OCI-LY3 (cell line): Measurements from ENCODE around the gene RNF220.
A peak's percentile ranks its signal among the peaks of the same experiment; 100 is the strongest.

Source experiments
- H2AFZ ChIP-seq: fragments of 200-600, 300-600 bp; shearing (Covaris generic); 2 replicates; pipeline ENCODE4 v1.6.0; 2014; ENCODE audit warnings: antibody characterized with exemption, low read depth, low read length
- H3K27ac ChIP-seq: fragments of 200-600, 300-600 bp; sonication (generic); 2 replicates; pipeline ENCODE4 v1.5.1; 2014; ENCODE audit warnings: mild to moderate bottlenecking, low read length, moderate library complexity, mixed read lengths
- H3K27me3 ChIP-seq: fragments of 200-600, 300-600 bp; sonication (generic); 2 replicates; pipeline ENCODE4 v1.6.1; 2014; ENCODE audit warnings: low read depth, low read length, mixed read lengths
- H3K36me3 ChIP-seq: fragments of 200-600, 300-600 bp; sonication (generic); replicated peaks from 2 replicates; pipeline ENCODE3; 2014; ENCODE audit warnings: low read depth, low read length, mixed read lengths
- H3K4me1 ChIP-seq: fragments of 300-600, 200-600 bp; sonication (generic); 2 replicates; pipeline ENCODE4 v1.6.1; 2014; ENCODE audit warnings: low read length, mixed read lengths
- H3K4me2 ChIP-seq: fragments of 200-600, 300-600 bp; sonication (generic); 2 replicates; pipeline ENCODE4 v1.6.1; 2014; ENCODE audit warnings: low read length, mixed read lengths
- H3K4me3 ChIP-seq: fragments of 300-600, 200-600 bp; sonication (generic); 2 replicates; pipeline ENCODE4 v1.5.1; 2014; ENCODE audit warnings: antibody characterized with exemption, mild to moderate bottlenecking, low read length, moderate library complexity
- H3K79me2 ChIP-seq: fragments of 300-600, 200-600 bp; shearing (Covaris generic); 2 replicates; pipeline ENCODE4 v1.6.1; 2014; ENCODE audit warnings: mild to moderate bottlenecking, low read length, mixed read lengths
- H3K9ac ChIP-seq: fragments of 300-600, 200-600 bp; shearing (Covaris generic); 2 replicates; pipeline ENCODE4 v1.6.0; 2014; ENCODE audit warnings: mild to moderate bottlenecking, low read length, moderate library complexity
- H3K9me3 ChIP-seq: fragments of 200-600, 300-600 bp; shearing (Covaris generic); 2 replicates; pipeline ENCODE4 v1.6.1; 2014; ENCODE audit warnings: low read length, mixed read lengths; ENCODE audit not compliant: insufficient read depth
- H4K20me1 ChIP-seq: fragments of 200-600, 300-600 bp; sonication (generic); 2 replicates; pipeline ENCODE4 v1.6.1; 2016; ENCODE audit warnings: low read length, mixed read lengths; ENCODE audit not compliant: insufficient read depth
- CTCF ChIP-seq: fragments of 200-600, 300-600 bp; sonication (generic); IDR thresholded peaks from 2 replicates; pipeline ENCODE4 v1.5.1; 2014; ENCODE audit warnings: antibody characterized with exemption, low read length, low read depth
- EZH2phosphoT487 ChIP-seq: fragments of 200-600 bp; shearing (Covaris generic); IDR thresholded peaks from 2 replicates; pipeline ENCODE4 v1.6.1; 2018; ENCODE audit warnings: antibody characterized with exemption, mixed run types, low read depth

The RNF220 gene

GRCh38 chr1:44519035-44519676 lies 114.1 kb downstream of the RNF220 start:
- Histone ChIP-seq H3K9me3 (no peaks in the 10 kb centered on the region), H3K27ac (no peak overlapping the region), H4K20me1 (no peaks in the 10 kb centered on the region), H3K4me1 (peaks cover 17% of the 10 kb centered on the region), H3K4me2 (peak overlapping the region; percentile 31), H3K27me3 (no peaks in the 10 kb centered on the region), H3K79me2 (no peaks in the 10 kb centered on the region), H3K9ac (no peak overlapping the region), H2AFZ (no peak overlapping the region), H3K4me3 (no peak overlapping the region), H3K36me3 (no peaks in the 10 kb centered on the region)
- TF ChIP-seq EZH2phosphoT487 (no peak), CTCF (no peak)

- H3K36me3 ChIP-seq = no peaks in the 10 kb centered on the region
- H3K4me1 ChIP-seq = peaks cover 17% of the 10 kb centered on the region
- H3K79me2 ChIP-seq = no peaks in the 10 kb centered on the region
- H3K27me3 ChIP-seq = no peaks in the 10 kb centered on the region
- H3K27ac ChIP-seq = no peak overlapping the region
- H2AFZ ChIP-seq = no peak overlapping the region
- H3K9ac ChIP-seq = no peak overlapping the region
- H3K4me3 ChIP-seq = no peak overlapping the region
- no peak overlapping the region for H3K4me2 ChIP-seq
- no peaks in the 10 kb centered on the region for H4K20me1 ChIP-seq
- H3K9me3 ChIP-seq = no peaks in the 10 kb centered on the region
- TF ChIP-seq CTCF (no peak), EZH2phosphoT487 (no peak)
These were observed 116.5 kb downstream of the RNF220 start for GRCh38 chr1:44521378-44522080.

GRCh38 chr1:44523593-44524591 lies 118.8 kb downstream of the RNF220 start:
- peaks cover 16% of the 10 kb centered on the region for H3K4me1 ChIP-seq
- H3K4me2 ChIP-seq = no peak overlapping the region
- no peaks in the 10 kb centered on the region for H3K9me3 ChIP-seq
- H3K79me2 ChIP-seq = no peaks in the 10 kb centered on the region
- no peak overlapping the region for H3K27ac ChIP-seq
- H3K9ac ChIP-seq = no peak overlapping the region
- H3K27me3 ChIP-seq = no peaks in the 10 kb centered on the region
- no peak overlapping the region for H2AFZ ChIP-seq
- H3K4me3 ChIP-seq = no peak overlapping the region
- no peaks in the 10 kb centered on the region for H3K36me3 ChIP-seq
- TF ChIP-seq EZH2phosphoT487 = no peak
- TF ChIP-seq CTCF = no peak
- H4K20me1 ChIP-seq = no peaks in the 10 kb centered on the region
